ENCODE data around the gene TDRD12. TPM values are rescaled to one million over a fixed set of nuclear protein-coding genes. Genes with fewer than 3 reads are reported as not detected.

Gene TDRD12
- total and polyA plus RNA-seq, 8 donors, result 0.06 to 0.84 (median 0.11) TPM; not detected in 3

- ATAC-seq (no peak), FAIRE-seq (no peak), DNase-seq (no peak)
- WGBS, 2 donors, result 70 to 82% methylated on average over 17 of the region's 17 CpGs
- Histone ChIP-seq H3K4me1 (no peaks in the 10 kb centered on the region), H3K27ac (no peak overlapping the region), H3K36me3 (no peaks in the 10 kb centered on the region), H3K9me3 (no peaks in the 10 kb centered on the region), H3K4me3 (no peak overlapping the region), H3K27me3 (no peaks in the 10 kb centered on the region)
- intact Hi-C loops (cut with DNase I), result no loop called here
- TF ChIP-seq, protein P1, sequence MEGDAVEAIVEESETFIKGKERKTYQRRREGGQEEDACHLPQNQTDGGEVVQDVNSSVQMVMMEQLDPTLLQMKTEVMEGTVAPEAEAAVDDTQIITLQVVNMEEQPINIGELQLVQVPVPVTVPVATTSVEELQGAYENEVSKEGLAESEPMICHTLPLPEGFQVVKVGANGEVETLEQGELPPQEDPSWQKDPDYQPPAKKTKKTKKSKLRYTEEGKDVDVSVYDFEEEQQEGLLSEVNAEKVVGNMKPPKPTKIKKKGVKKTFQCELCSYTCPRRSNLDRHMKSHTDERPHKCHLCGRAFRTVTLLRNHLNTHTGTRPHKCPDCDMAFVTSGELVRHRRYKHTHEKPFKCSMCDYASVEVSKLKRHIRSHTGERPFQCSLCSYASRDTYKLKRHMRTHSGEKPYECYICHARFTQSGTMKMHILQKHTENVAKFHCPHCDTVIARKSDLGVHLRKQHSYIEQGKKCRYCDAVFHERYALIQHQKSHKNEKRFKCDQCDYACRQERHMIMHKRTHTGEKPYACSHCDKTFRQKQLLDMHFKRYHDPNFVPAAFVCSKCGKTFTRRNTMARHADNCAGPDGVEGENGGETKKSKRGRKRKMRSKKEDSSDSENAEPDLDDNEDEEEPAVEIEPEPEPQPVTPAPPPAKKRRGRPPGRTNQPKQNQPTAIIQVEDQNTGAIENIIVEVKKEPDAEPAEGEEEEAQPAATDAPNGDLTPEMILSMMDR (IDR thresholded peaks at IDR 0.05), result no peak
Measured at GRCh38 chr19:32817569-32818476, 98.3 kb downstream of the TDRD12 start.

GRCh38 chr19:32818536-32818935 lies 99.0 kb downstream of the TDRD12 start:
- 78 to 89% methylated on average over 8 of the region's 8 CpGs for WGBS, 2 donors
- DNase-seq (no peak), ATAC-seq (no peak), FAIRE-seq (no peak)
- H3K27ac ChIP-seq, result no peak overlapping the region
- no peaks in the 10 kb centered on the region for H3K9me3 ChIP-seq
- intact Hi-C loops (cut with DNase I), result no loop called here
- H3K4me3 ChIP-seq, result no peak overlapping the region
- TF ChIP-seq, protein P1 (IDR thresholded peaks at IDR 0.05), result no peak
- no peaks in the 10 kb centered on the region for H3K36me3 ChIP-seq
- no peaks in the 10 kb centered on the region for H3K4me1 ChIP-seq
- no peaks in the 10 kb centered on the region for H3K27me3 ChIP-seq

GRCh38 chr19:32819419-32820400 lies 100.1 kb downstream of the TDRD12 start:
- DNase-seq (no peak), ATAC-seq (no peak), FAIRE-seq (no peak)
- TF ChIP-seq, protein P1 (IDR thresholded peaks at IDR 0.05), result no peak
- H3K27me3 ChIP-seq, result no peaks in the 10 kb centered on the region
- intact Hi-C loops (cut with DNase I), result no loop called here
- no peak overlapping the region for H3K27ac ChIP-seq
- H3K9me3 ChIP-seq, result no peaks in the 10 kb centered on the region
- 56 to 66% methylated on average over 17 of the region's 17 CpGs for WGBS, 2 donors
- H3K4me3 ChIP-seq, result no peak overlapping the region
- no peaks in the 10 kb centered on the region for H3K36me3 ChIP-seq
- H3K4me1 ChIP-seq, result no peaks in the 10 kb centered on the region

GRCh38 chr19:32822916-32823746 lies 103.6 kb downstream of the TDRD12 start:
- Histone ChIP-seq H3K27ac (no peak overlapping the region), H3K36me3 (no peaks in the 10 kb centered on the region), H3K27me3 (no peaks in the 10 kb centered on the region), H3K4me1 (no peaks in the 10 kb centered on the region), H3K9me3 (no peaks in the 10 kb centered on the region), H3K4me3 (no peak overlapping the region)
- TF ChIP-seq, protein P1 (IDR thresholded peaks at IDR 0.05), result no peak
- WGBS, 2 donors, result 66 to 76% methylated on average over 14 of the region's 14 CpGs
- ATAC-seq (no peak), FAIRE-seq (no peak), DNase-seq (no peak)
- intact Hi-C loops (cut with DNase I), result no loop called here

Data from pancreas (tissue), 10 donors.